ENCODE results near the gene CLEC4D. TPM values are rescaled to one million over a fixed set of nuclear protein-coding genes. Genes with fewer than 3 reads are reported as not detected.

Gene CLEC4D
- total RNA-seq, 2 experiments from 2014 or later: not detected

DNA sequence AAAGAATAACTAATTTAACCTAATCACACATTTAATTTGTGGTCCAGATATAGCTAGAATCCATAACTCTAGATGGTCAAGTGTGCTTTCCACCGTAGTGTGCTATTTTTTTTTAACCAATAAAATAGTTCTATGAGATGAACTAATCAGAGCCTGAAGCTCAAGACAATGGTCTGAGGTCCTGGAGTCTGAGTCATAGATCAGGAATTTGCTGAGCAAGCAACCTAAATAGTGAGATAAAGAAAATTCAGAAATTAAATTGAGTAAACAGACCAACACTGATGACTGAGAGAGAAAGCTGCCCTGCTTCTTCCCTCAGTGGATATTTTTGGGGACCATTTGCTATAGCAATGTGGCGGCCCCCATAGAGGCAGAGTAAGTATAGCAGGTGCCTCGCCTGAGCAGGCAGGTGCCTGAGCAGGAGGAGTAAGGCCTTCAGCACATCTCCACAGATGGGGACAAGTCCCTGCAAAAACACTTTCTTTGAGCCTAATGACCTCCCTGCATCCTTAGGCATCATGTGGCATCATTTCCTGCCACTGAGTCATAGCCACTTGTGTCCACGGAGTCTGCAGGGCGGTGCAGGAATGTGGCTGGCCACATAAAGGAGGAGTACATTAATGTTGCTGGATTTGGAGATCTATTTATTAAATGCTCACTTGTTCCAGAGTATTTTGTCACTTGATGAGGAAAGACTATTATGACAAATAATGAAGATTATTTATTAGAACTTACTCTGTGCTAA lies 41.3 kb downstream of the CLEC4D start:
- H3K27me3 Mint-ChIP-seq: no peaks in the 10 kb centered on the region
- no peaks in the 10 kb centered on the region for H3K36me3 Mint-ChIP-seq (ENCODE audit: low read depth)

DNA sequence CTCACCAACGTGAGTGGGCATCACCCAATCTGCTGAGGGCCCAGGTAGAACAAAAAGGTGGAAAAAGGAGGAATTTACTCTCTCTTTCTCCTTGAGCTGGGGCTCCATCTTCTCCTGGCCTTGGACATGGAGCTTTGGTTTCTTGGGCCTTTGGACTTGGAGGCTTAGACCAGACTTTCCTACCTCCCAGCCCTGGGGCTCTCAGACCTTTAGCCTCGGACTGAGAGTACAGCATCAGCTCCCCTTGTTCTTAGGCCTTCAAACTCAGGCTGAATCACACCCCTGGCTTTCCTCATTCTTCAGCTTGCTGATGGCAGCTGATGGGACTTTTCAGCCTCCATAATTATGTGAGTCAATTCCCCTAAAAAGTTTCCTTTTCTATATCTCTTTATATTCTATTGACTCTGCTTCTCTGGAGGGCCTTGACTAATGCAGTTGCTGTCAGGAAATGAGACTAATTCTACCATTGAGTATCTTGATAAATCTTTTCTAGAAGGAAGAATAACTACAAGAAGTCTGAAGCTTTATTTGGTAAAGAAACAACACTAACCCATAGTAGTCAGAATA lies 43.3 kb downstream of the CLEC4D start:
- no peak for ATAC-seq (ENCODE audit: poor library complexity)
- H3K27me3 Mint-ChIP-seq: no peaks in the 10 kb centered on the region
- POLR2A ChIA-PET: no interaction called here

More for the DNA sequence above, 41.3 kb downstream of the CLEC4D start:
- TF ChIP-seq, protein P1, sequence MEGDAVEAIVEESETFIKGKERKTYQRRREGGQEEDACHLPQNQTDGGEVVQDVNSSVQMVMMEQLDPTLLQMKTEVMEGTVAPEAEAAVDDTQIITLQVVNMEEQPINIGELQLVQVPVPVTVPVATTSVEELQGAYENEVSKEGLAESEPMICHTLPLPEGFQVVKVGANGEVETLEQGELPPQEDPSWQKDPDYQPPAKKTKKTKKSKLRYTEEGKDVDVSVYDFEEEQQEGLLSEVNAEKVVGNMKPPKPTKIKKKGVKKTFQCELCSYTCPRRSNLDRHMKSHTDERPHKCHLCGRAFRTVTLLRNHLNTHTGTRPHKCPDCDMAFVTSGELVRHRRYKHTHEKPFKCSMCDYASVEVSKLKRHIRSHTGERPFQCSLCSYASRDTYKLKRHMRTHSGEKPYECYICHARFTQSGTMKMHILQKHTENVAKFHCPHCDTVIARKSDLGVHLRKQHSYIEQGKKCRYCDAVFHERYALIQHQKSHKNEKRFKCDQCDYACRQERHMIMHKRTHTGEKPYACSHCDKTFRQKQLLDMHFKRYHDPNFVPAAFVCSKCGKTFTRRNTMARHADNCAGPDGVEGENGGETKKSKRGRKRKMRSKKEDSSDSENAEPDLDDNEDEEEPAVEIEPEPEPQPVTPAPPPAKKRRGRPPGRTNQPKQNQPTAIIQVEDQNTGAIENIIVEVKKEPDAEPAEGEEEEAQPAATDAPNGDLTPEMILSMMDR (IDR thresholded peaks at IDR 0.05): no peak
- Mint-ChIP-seq H3K27ac (no peak overlapping the region), H3K4me1 (ENCODE audit: low read depth) (no peaks in the 10 kb centered on the region), H3K4me3 (no peak overlapping the region), H3K9me3 (no peaks in the 10 kb centered on the region)
- H3K27ac ChIP-seq (ENCODE audit: low read depth in 1 of 2, low read length in 2 of 2): no peak overlapping the region
- DNase-seq: no peak
- no peaks in the 10 kb centered on the region for H3K4me1 ChIP-seq (ENCODE audit: insufficient read depth, low read length)
- intact Hi-C loops (cut with DNase I, micrococcal nuclease): no loop called here
- ATAC-seq (ENCODE audit: poor library complexity): no peak
- H3K27me3 ChIP-seq (ENCODE audit: control insufficient read depth in 1 of 2, insufficient read depth in 2 of 2, low read length in 2 of 2): no peaks in the 10 kb centered on the region
- no peak overlapping the region for H3K4me3 ChIP-seq (ENCODE audit: low read length)
- H3K36me3 ChIP-seq (ENCODE audit: insufficient read depth, low read length): no peaks in the 10 kb centered on the region
- CTCF ChIA-PET: interaction anchor here (3.2 kb wide), 1 partner anchor 10 kb away, joined by 14 read pairs; no protein-coding TSS in a partner anchor
- POLR2A ChIA-PET: interaction anchor here (0.6 kb wide), 1 partner anchor 605 kb away, joined by 3 read pairs; no protein-coding TSS in a partner anchor
- H3K9me3 ChIP-seq (ENCODE audit: control insufficient read depth in 1 of 2, insufficient read depth in 1 of 2, low read length in 2 of 2): no peaks in the 10 kb centered on the region

DNA sequence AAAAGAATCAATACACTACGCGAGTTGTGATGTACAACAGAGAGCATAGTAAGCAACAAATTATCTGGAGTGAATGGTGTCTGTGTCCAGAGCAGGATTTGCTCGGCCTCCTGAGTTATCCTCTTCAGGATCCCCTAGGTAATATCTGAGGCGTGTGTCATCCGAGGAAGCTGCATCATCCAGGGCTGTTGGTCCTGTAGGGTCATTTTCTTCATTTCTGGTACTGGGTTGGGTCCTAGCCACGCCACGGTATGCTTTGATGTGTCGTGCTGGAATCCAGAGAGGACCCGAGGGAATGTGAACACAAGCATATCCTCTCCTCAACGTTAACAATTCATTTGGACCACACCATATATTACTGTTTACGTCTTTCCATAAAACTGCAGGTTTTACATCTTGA lies 46.4 kb downstream of the CLEC4D start:
- TF ChIP-seq, protein P1 (IDR thresholded peaks at IDR 0.05): no peak
- intact Hi-C loops (cut with DNase I, micrococcal nuclease): no loop called here
- CTCF ChIA-PET: no interaction called here
- Histone ChIP-seq H3K27me3 (ENCODE audit: control insufficient read depth in 1 of 2, insufficient read depth in 2 of 2, low read length in 2 of 2) (no peaks in the 10 kb centered on the region), H3K4me1 (ENCODE audit: insufficient read depth, low read length) (no peaks in the 10 kb centered on the region), H3K27ac (ENCODE audit: low read depth in 1 of 2, low read length in 2 of 2) (no peak overlapping the region), H3K4me3 (ENCODE audit: low read length) (no peak overlapping the region), H3K9me3 (ENCODE audit: control insufficient read depth in 1 of 2, insufficient read depth in 1 of 2, low read length in 2 of 2) (peaks cover 9 to 10% of the 10 kb centered on the region in 2 experiments), H3K36me3 (ENCODE audit: insufficient read depth, low read length) (no peaks in the 10 kb centered on the region)
- no peaks in the 10 kb centered on the region for H3K4me1 Mint-ChIP-seq (ENCODE audit: low read depth)
- H3K4me3 Mint-ChIP-seq: no peak overlapping the region
- no peak for ATAC-seq (ENCODE audit: poor library complexity)
- no peaks in the 10 kb centered on the region for H3K36me3 Mint-ChIP-seq (ENCODE audit: low read depth)
- no peaks in the 10 kb centered on the region for H3K27me3 Mint-ChIP-seq
- no peak for DNase-seq
- peaks cover 7% of the 10 kb centered on the region for H3K9me3 Mint-ChIP-seq
- POLR2A ChIA-PET: no interaction called here
- H3K27ac Mint-ChIP-seq: no peak overlapping the region

More for the DNA sequence above, 43.3 kb downstream of the CLEC4D start:
- Mint-ChIP-seq H3K4me3 (no peak overlapping the region), H3K4me1 (ENCODE audit: low read depth) (no peaks in the 10 kb centered on the region), H3K36me3 (ENCODE audit: low read depth) (no peaks in the 10 kb centered on the region), H3K27ac (no peak overlapping the region), H3K9me3 (peaks cover 3% of the 10 kb centered on the region)
- no peaks in the 10 kb centered on the region for H3K36me3 ChIP-seq (ENCODE audit: insufficient read depth, low read length)
- no peak for DNase-seq
- no peak overlapping the region for H3K27ac ChIP-seq (ENCODE audit: low read depth in 1 of 2, low read length in 2 of 2)
- no peaks in the 10 kb centered on the region for H3K27me3 ChIP-seq (ENCODE audit: control insufficient read depth in 1 of 2, insufficient read depth in 2 of 2, low read length in 2 of 2)
- TF ChIP-seq, protein P1 (IDR thresholded peaks at IDR 0.05): no peak
- no peak overlapping the region for H3K4me3 ChIP-seq (ENCODE audit: low read length)
- intact Hi-C loops (cut with DNase I, micrococcal nuclease): no loop called here
- H3K9me3 ChIP-seq (ENCODE audit: control insufficient read depth in 1 of 2, insufficient read depth in 1 of 2, low read length in 2 of 2): no peaks in the 10 kb centered on the region
- H3K4me1 ChIP-seq (ENCODE audit: insufficient read depth, low read length): no peaks in the 10 kb centered on the region
- CTCF ChIA-PET: interaction anchor here (3.2 kb wide), 1 partner anchor 12 kb away, joined by 14 read pairs; no protein-coding TSS in a partner anchor

All from CD4-positive, alpha-beta T cell (primary cell).